Neural progenitor cell (in vitro differentiated cells): ENCODE data around the gene SLC23A2. TPM values are rescaled to one million over a fixed set of nuclear protein-coding genes. Genes with fewer than 3 reads are reported as not detected.

ENCODE experiments used
- DNase-seq: peaks from one replicate; pipeline ENCODE4 v3.0.0-alpha.2; 2016; ENCODE audit warnings: low spot score
- H2AFZ ChIP-seq: fragments of 200-600 bp; sonication (generic); replicated peaks from 2 replicates; pipeline ENCODE4 v1.6.1; 2016; ENCODE audit warnings: antibody characterized with exemption
- H3F3A ChIP-seq: fragments of 200-600 bp; sonication (generic); 2 replicates; pipeline ENCODE4 v1.6.1; 2016; ENCODE audit warnings: antibody characterized with exemption, low read depth
- H3K27ac ChIP-seq: fragments of 200-600 bp; sonication (generic); 2 replicates; pipeline ENCODE4 v1.5.1; 2016; ENCODE audit warnings: mild to moderate bottlenecking
- H3K27me3 ChIP-seq: fragments of 200-600 bp; sonication (generic); 2 replicates; pipeline ENCODE4 v1.6.1; 2016; ENCODE audit warnings: mild to moderate bottlenecking, moderate library complexity
- H3K36me3 ChIP-seq: fragments of 200-600 bp; sonication (generic); 2 replicates; pipeline ENCODE4 v1.5.1; 2016
- H3K4me1 ChIP-seq: fragments of 200-600 bp; sonication (generic); 2 replicates; pipeline ENCODE4 v1.6.1; 2016; ENCODE audit warnings: mixed run types
- H3K4me2 ChIP-seq: fragments of 200-600 bp; sonication (generic); 2 replicates; pipeline ENCODE4 v1.6.1; 2016
- H3K4me3 ChIP-seq: fragments of 200-600 bp; sonication (generic); 2 replicates; pipeline ENCODE4 v1.5.1; 2016
- H3K79me2 ChIP-seq: fragments of 200-600 bp; sonication (generic); 2 replicates; pipeline ENCODE4 v1.6.1; 2016; ENCODE audit warnings: low read depth
- H3K9ac ChIP-seq: fragments of 200-600 bp; sonication (generic); 2 replicates; pipeline ENCODE4 v1.6.1; 2016
- H3K9me3 ChIP-seq: fragments of 200-600 bp; sonication (generic); 2 replicates; pipeline ENCODE4 v1.5.1; 2016; ENCODE audit warnings: low read depth
- H4K20me1 ChIP-seq: fragments of 200-600 bp; sonication (generic); 2 replicates; pipeline ENCODE4 v1.6.1; 2016; ENCODE audit warnings: low read depth
- H3K27ac Mint-ChIP-seq: 3 replicates; pipeline ENCODE4 v1.8.0; 2021; ENCODE audit warnings: mixed read lengths
- H3K27me3 Mint-ChIP-seq: 2 replicates; pipeline ENCODE4 v1.8.0; 2022; ENCODE audit warnings: low read depth, mild to moderate bottlenecking, inconsistent platforms, moderate library complexity, mixed read lengths; ENCODE audit not compliant: insufficient read depth
- H3K36me3 Mint-ChIP-seq: 3 replicates; pipeline ENCODE4 v1.8.0; 2021; ENCODE audit warnings: mixed read lengths
- H3K4me1 Mint-ChIP-seq: 3 replicates; pipeline ENCODE4 v1.8.0; 2021; ENCODE audit warnings: mixed read lengths
- H3K4me3 Mint-ChIP-seq: 3 replicates; pipeline ENCODE4 v1.8.0; 2021; ENCODE audit warnings: mild to moderate bottlenecking, moderate library complexity, mixed read lengths
- H3K9me3 Mint-ChIP-seq: 3 replicates; pipeline ENCODE4 v1.8.0; 2020; ENCODE audit warnings: mixed read lengths
- CTCF ChIP-seq: fragments of 200-600 bp; sonication (generic); IDR thresholded peaks from 2 replicates; pipeline ENCODE4 v1.5.1; 2017; ENCODE audit warnings: antibody characterized with exemption, mild to moderate bottlenecking
- EZH2 ChIP-seq: fragments of 200-600 bp; sonication (generic); IDR thresholded peaks from 2 replicates; pipeline ENCODE4 v1.6.1; 2017; ENCODE audit warnings: antibody characterized with exemption, mild to moderate bottlenecking, moderate library complexity
- EZH2phosphoT487 ChIP-seq: fragments of 200-600 bp; sonication (generic); IDR thresholded peaks from 2 replicates; pipeline ENCODE4 v1.6.1; 2017; ENCODE audit warnings: antibody characterized with exemption
- total RNA-seq: library from RNA; depleted of rRNA; stranded (reverse); fragments of >200 nt; gene quantifications from 2 replicates; pipeline ENCODE4 v1.2.3, GENCODE V29; 2015; ENCODE audit warnings: low replicate concordance

Gene SLC23A2
- total RNA-seq, 1 donor from 2014 or later: 13.0 TPM

- H4K20me1 ChIP-seq: peaks cover 16% of the 10 kb centered on the region
- H3K4me2 ChIP-seq: no peak overlapping the region
- Mint-ChIP-seq H3K27ac (no peak overlapping the region), H3K27me3 (peaks cover 6% of the 10 kb centered on the region), H3K4me3 (no peak overlapping the region), H3K4me1 (peaks cover 41% of the 10 kb centered on the region), H3K9me3 (peaks cover 2% of the 10 kb centered on the region), H3K36me3 (peaks cover 22% of the 10 kb centered on the region)
- H3K79me2 ChIP-seq: no peaks in the 10 kb centered on the region
- no peaks in the 10 kb centered on the region for H3F3A ChIP-seq
- H3K4me1 ChIP-seq: peaks cover 9% of the 10 kb centered on the region
- no peak overlapping the region for H2AFZ ChIP-seq
- H3K36me3 ChIP-seq: no peaks in the 10 kb centered on the region
- H3K27ac ChIP-seq: no peak overlapping the region
- no peak overlapping the region for H3K9ac ChIP-seq
- no peak for TF ChIP-seq EZH2phosphoT487
- no peak for TF ChIP-seq EZH2
- TF ChIP-seq CTCF: no peak
- DNase-seq: no peak
- no peaks in the 10 kb centered on the region for H3K9me3 ChIP-seq
- H3K4me3 ChIP-seq: no peak overlapping the region
- peaks cover 18% of the 10 kb centered on the region for H3K27me3 ChIP-seq
These were observed 184.1 kb downstream of the SLC23A2 start for GRCh38 chr20:4817230-4817671.

GRCh38 chr20:4815628-4816027 lies 185.7 kb downstream of the SLC23A2 start:
- no peak overlapping the region for H3K4me3 Mint-ChIP-seq
- H3K9me3 Mint-ChIP-seq: peaks cover 2% of the 10 kb centered on the region

GRCh38 chr20:4814696-4815252 lies 186.5 kb downstream of the SLC23A2 start:
- peaks cover 4% of the 10 kb centered on the region for H3K27me3 Mint-ChIP-seq
- H3K9me3 ChIP-seq: no peaks in the 10 kb centered on the region
- H3K27ac Mint-ChIP-seq: no peak overlapping the region
- no peaks in the 10 kb centered on the region for H3K79me2 ChIP-seq
- H3F3A ChIP-seq: no peaks in the 10 kb centered on the region
- H3K4me3 ChIP-seq: no peak overlapping the region
- no peak overlapping the region for H3K27ac ChIP-seq
- H3K4me1 Mint-ChIP-seq: peaks cover 28% of the 10 kb centered on the region
- no peak for DNase-seq
- H3K4me2 ChIP-seq: no peak overlapping the region
- TF ChIP-seq CTCF (no peak), EZH2phosphoT487 (no peak), EZH2 (no peak)
- H2AFZ ChIP-seq: no peak overlapping the region
- H3K27me3 ChIP-seq: no peaks in the 10 kb centered on the region
- no peaks in the 10 kb centered on the region for H4K20me1 ChIP-seq
- H3K36me3 Mint-ChIP-seq: peaks cover 18% of the 10 kb centered on the region
- no peak overlapping the region for H3K4me3 Mint-ChIP-seq
- peaks cover under 1% of the 10 kb centered on the region for H3K4me1 ChIP-seq
- no peaks in the 10 kb centered on the region for H3K36me3 ChIP-seq
- H3K9me3 Mint-ChIP-seq: peaks cover 2% of the 10 kb centered on the region
- no peak overlapping the region for H3K9ac ChIP-seq

More at GRCh38 chr20:4815628-4816027, 185.7 kb downstream of the SLC23A2 start:
- H3K4me1 Mint-ChIP-seq: peaks cover 27% of the 10 kb centered on the region
- no peaks in the 10 kb centered on the region for H3K36me3 ChIP-seq
- no peak overlapping the region for H3K27ac Mint-ChIP-seq
- no peak overlapping the region for H3K4me2 ChIP-seq
- no peak overlapping the region for H2AFZ ChIP-seq
- no peak for TF ChIP-seq CTCF
- no peak for TF ChIP-seq EZH2phosphoT487
- no peak for TF ChIP-seq EZH2
- no peaks in the 10 kb centered on the region for H3K4me1 ChIP-seq
- DNase-seq: no peak
- H3K27ac ChIP-seq: no peak overlapping the region
- H3K9ac ChIP-seq: no peak overlapping the region
- no peaks in the 10 kb centered on the region for H3F3A ChIP-seq
- peaks cover 2% of the 10 kb centered on the region for H3K27me3 ChIP-seq
- H4K20me1 ChIP-seq: no peaks in the 10 kb centered on the region
- no peaks in the 10 kb centered on the region for H3K9me3 ChIP-seq
- H3K79me2 ChIP-seq: no peaks in the 10 kb centered on the region
- peaks cover 4% of the 10 kb centered on the region for H3K27me3 Mint-ChIP-seq
- no peak overlapping the region for H3K4me3 ChIP-seq
- H3K36me3 Mint-ChIP-seq: peaks cover 18% of the 10 kb centered on the region
